Measurements from ENCODE around the gene TSPAN16.
A peak's percentile ranks its signal among the peaks of the same experiment; 100 is the strongest.

Gene TSPAN16

DNA sequence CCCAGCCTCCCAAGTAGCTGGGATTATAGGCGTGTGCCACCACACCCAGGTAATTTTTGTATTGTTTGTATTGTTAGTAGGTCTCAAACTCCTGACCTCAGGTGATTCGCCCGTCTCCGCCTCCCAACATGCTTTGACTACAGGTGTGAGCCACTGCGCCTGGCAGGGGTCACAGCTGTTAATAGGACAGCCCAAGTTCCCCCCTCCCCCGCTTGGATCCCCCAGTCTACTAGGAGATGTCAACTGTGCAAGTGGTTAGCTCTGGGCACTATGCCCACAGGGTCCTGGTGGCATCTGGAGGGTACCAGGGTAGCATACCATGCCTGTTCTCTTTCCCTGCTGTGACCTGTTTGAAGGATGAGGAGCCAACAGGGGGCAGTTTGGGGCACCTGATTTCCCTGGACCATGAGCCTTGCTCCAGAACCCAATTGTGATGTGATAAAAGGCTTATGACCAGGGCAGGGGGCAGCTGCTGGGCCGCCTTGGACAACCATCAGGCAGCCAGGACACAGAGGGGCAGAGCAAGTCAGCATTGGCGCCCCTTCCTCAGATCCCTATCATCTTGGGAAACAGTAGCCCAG, at the start of gene TSPAN16:
Gene TSPAN16 (plus strand): TSS at position 496 of the 581 bp plus-strand sequence. CDS start 138 bp downstream, outside the sequence.
- DNase-seq = no peak

- no peak for DNase-seq
Observed at GRCh38 chr19:11246941-11247340, 49.0 kb upstream of the TSPAN16 start.

DNA sequence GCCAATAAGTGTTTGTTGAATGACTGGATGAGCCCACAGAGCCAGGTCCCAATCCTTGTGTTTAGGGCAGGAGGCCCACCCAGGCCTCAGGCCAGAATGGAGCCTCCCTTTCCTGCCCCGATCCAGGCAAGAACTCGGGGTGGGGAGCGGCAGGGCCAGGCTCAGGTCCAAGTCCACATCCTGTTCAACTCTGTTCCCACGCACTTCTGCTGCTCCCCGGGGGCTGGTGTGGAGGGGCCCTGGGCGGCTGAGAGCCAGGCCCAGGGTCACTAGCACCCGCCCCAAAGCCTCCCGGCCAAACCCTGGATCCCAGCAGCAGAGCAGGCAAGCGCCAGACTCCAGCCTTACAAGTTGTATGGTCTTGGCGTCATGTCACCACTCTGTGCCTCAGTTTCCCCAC, 48.6 kb upstream of the TSPAN16 start:
- no peak for DNase-seq

GRCh38 chr19:11247934-11248333, 48.0 kb upstream of the TSPAN16 start:
- no peak for DNase-seq

DNA sequence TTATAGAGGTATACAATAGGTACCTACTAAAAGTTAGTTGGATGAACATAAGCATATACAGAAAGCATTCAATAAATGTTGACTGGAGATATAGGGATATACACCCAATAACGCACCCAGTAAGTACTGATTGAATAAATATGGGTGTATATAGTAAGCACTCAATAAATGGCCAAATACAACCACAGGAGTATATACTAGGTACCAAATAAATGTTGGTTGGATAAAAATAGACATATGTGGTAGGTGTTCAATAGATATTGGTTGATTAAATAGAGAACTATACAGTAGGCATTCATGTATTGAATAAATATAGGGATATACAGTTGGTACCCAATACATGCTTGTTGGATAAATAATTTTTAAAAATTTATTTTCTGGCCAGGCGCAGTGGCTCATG, 47.1 kb upstream of the TSPAN16 start:
- no peak for DNase-seq

- DNase-seq = no peak
Observed at GRCh38 chr19:11251217-11251616, 44.7 kb upstream of the TSPAN16 start.

DNA sequence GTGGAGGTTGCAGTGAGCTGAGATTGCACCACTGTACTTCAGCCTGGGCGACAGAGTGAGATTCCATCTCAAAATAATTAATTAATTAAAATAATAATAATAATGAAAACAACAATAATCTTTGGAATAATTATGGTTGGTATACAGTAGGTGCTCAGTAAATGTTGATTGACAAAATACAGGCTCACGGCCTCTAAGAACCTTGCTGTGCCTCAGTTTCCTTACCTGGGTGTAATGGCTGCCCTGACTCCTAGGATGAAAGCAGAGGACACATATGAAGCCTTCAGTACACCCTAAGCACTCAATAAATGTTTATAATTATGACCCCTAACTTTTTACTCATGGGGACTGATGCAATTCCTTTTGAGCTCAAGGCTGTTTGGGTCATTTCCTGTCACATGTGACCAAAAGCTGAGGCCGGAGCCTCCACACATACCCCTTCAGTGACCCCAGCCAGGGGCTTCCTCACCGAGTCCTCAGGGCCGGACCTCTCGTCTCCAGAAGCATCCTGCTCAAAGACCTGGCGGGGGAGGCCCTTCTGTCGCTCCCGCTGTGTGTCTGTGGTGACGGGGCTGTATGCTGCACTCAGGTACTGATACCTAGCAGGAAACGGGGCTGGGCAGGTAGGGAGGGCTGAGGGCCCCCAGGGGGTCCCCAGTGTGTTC, 44.2 kb upstream of the TSPAN16 start:
- DNase-seq = no peak

DNA sequence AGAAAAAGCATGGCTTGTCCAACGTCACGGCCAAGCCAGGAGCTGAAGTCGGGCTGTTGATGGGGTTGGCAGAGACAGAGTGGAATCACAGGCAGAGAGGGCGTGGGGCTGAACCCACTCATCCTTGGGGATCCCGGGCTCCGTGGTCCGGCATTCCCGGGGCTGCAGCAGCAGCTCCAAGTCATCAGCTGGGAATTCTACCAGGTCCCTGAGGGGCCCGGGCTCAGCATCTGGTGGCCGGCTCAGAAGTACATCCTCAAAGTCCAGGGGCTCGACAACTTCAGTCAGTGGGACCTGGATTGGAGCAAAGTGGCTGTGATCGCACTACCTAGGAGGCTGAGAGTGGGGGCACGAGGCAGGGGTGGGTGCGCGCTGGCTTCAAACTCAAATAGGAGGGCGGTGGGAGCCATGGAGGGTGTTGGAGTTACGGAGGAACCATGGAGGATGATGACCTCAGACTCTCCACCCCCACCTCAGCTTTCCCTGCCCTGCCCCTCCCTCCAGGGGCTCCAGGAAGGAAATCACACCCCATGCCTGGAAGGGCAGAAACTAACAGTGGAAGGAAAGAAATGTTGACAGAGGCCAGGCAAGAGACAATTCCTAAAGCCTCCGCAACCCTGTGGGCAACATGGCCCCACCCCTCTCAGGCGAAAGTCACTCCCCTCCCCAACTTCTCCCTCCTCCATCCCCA, 43.1 kb upstream of the TSPAN16 start:
- no peak for DNase-seq

GRCh38 chr19:11254666-11255065, 41.3 kb upstream of the TSPAN16 start:
- DNase-seq = no peak

DNA sequence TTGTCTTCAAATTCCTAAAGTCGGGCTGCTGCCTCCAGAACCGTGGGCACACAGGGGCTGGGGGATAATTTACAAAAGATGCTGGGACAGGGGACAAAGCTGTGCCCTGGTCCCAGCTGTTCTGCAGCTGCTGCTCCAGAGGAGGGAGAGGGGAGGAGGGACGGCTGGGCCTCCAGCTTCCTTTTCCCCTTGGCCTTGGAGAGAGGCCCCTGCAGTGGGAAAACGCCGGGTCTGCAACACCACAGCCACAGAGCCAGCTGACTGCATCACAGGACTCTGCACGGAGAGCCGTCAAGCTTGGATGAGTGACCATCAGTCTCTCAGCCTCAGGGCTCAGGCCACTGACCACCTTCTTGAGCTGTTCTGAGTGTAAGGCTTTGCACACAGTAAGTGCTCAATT, 39.8 kb upstream of the TSPAN16 start:
- DNase-seq = no peak

DNA sequence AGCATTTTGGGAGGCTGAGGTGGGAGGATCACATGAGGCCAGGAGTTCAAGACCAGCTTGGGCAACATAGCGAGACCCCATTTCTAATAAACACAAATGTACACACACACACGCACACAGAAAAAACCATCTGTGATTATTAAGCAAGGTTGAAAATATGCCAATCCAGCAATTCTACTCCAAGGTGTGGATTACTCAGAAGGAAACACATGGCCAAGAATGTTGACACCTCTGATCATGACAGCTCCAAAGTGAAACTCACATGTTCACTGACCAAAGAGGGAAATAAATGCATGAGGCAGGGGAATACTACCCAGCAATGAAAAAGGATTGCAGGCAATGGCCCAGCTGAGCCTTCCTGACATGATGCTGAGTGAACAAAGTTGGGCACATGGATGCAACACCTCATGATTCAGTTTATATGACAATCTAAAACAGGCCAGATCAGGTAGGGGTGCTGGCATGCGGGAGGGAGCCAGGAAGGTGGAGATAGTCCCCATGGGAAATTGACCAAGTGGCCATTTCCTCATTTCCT, 38.0 kb upstream of the TSPAN16 start:
- no peak for DNase-seq

DNA sequence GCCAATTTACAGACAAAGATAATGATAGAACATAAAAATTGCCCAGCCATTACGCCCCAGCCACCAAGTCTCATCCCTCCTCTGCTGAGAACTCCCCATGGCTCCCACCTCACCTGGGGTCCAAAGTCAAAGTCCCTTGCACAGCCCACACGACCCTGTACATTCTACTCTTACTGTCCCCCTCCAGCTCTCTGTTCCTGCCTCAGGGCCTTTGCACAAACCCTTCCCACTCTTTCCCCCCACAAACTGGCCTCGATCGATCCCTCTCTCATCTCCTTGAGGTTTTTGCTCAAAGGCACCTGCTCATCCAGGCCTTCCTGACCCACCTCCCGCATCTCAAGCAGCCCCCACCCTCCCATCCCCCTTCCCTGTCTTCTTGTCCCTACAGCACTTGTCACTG, 35.0 kb upstream of the TSPAN16 start:
- DNase-seq = no peak

GRCh38 chr19:11261431-11261970, 34.5 kb upstream of the TSPAN16 start:
- no peak for DNase-seq

GRCh38 chr19:11261971-11262839, 33.8 kb upstream of the TSPAN16 start, which contains the start of gene DOCK6:
Gene DOCK6, minus strand, starts transcription at chr19:11262524. Its CDS starts 84 bp downstream, at chr19:11262440.
- peak; percentile 67 for DNase-seq

GRCh38 chr19:11263726-11264125, 32.2 kb upstream of the TSPAN16 start:
- DNase-seq = no peak

- no peak for DNase-seq
Observed at GRCh38 chr19:11264452-11265176, 31.3 kb upstream of the TSPAN16 start.

GRCh38 chr19:11265177-11265784, 30.7 kb upstream of the TSPAN16 start:
- no peak for DNase-seq

DNA sequence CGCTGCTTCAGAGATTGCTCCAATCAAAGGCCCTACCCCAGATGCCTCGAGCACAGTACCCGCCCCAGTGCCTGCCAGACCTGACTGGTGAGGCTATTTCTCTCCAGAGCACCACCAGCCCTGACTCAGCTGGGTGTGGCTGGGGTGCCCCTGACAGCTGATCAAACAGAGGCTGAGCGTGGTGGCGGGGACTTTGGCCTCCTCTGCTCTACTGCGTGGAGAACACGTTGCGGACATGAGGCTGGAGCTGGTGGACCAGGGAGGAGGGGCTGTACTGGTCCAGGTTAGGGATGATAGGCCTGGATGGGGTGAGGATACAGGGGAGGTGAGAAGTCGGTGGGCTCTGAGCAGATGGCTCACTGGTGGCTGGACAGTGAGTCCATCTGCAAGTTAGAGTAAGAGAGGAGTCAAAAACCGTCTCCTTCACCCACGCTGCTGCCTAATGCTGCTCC, 30.1 kb upstream of the TSPAN16 start:
- no peak for DNase-seq

DNA sequence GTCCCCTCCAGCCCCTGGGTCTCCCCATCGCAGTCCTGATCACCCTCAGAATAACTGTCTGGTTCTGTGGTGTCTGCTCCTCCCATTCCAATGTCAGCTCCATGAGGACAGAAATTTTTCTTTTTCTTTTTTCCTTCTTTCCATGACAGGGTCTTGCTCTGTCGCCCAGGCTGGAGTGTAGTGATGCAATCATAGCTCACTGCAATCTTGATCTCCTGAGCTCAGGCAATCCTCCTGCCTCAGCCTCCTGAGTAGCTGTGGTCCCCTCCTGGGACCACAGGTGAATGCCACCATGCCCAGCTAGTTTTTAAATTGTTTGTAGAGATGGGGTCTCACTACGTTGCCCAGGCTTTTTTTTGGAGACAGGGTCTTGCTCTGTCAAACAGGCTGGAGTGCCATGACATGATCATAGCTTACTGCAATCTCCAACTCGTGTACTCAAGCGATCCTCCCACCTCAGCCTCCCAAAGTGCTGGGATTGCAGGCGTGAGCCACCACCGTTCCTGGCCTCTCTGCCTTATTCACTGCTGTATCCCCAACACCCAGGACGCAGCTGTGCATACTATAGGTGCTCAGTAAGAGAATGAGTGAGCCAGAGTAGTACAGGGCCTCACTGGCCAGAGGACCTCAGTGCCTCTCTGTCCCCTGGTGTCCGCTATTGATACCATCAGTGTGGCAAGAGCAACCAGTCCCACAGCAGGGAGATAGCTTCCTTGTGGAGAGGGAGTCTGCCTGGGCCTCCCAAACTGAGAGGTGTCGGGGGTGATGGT, 28.5 kb upstream of the TSPAN16 start:
- DNase-seq = no peak

GRCh38 chr19:11268783-11269267, 27.1 kb upstream of the TSPAN16 start:
- DNase-seq = no peak
